EL (cell line): Measurements from ENCODE around the gene TRPM2.

Experiments
- DNase-seq: peaks from one replicate; pipeline ENCODE4 v3.0.0-alpha.2; 2016

Gene TRPM2

GRCh38 chr21:44353191-44353970 is at the start of gene TRPM2:
TSS of gene TRPM2 (plus strand) at chr21:44353621. CDS start at chr21:44353701, 80 bp downstream.
- DNase-seq: no peak

GRCh38 chr21:44304011-44304616 is 49.3 kb upstream of the TRPM2 start:
- no peak for DNase-seq

GRCh38 chr21:44304877-44305293 is 48.5 kb upstream of the TRPM2 start:
- DNase-seq: peak; percentile 34

GRCh38 chr21:44305691-44306090 is 47.7 kb upstream of the TRPM2 start:
- DNase-seq: no peak

- no peak for DNase-seq
These were observed 46.3 kb upstream of the TRPM2 start for GRCh38 chr21:44306936-44307704.

GRCh38 chr21:44310628-44311507 is 42.6 kb upstream of the TRPM2 start:
- no peak for DNase-seq

GRCh38 chr21:44312089-44312488 is 41.3 kb upstream of the TRPM2 start:
- DNase-seq: no peak

- no peak for DNase-seq
These were observed 40.7 kb upstream of the TRPM2 start for GRCh38 chr21:44312716-44313115.

- no peak for DNase-seq
These were observed 40.0 kb upstream of the TRPM2 start for GRCh38 chr21:44313451-44313850.

GRCh38 chr21:44314128-44314527 is 39.3 kb upstream of the TRPM2 start:
- no peak for DNase-seq

GRCh38 chr21:44314561-44314960 is 38.9 kb upstream of the TRPM2 start:
- no peak for DNase-seq

GRCh38 chr21:44315691-44316203 is 37.7 kb upstream of the TRPM2 start:
- DNase-seq: no peak

GRCh38 chr21:44316277-44316900 is 37.0 kb upstream of the TRPM2 start:
- no peak for DNase-seq

GRCh38 chr21:44317241-44317782 is 36.1 kb upstream of the TRPM2 start:
- no peak for DNase-seq

GRCh38 chr21:44317871-44318270 is 35.5 kb upstream of the TRPM2 start:
- DNase-seq: no peak

GRCh38 chr21:44318489-44319285 is 34.7 kb upstream of the TRPM2 start:
- DNase-seq: no peak

- no peak for DNase-seq
These were observed 33.9 kb upstream of the TRPM2 start for GRCh38 chr21:44319407-44320065.

GRCh38 chr21:44320847-44321246 is 32.6 kb upstream of the TRPM2 start:
- no peak for DNase-seq

GRCh38 chr21:44321846-44322450 is 31.5 kb upstream of the TRPM2 start:
- DNase-seq: no peak
